Measurements from ENCODE around the gene SLAIN2.
"Not testable (repeated sequence)": the region's sequence is repeated elsewhere in the genome, so short reads cannot be mapped to it uniquely, and the experiment has no call there.

SLAIN2 gene

GRCh38 chr4:48340965-48341775, at the start of gene SLAIN2:
TSS of gene SLAIN2 (plus strand) at chr4:48341529. CDS start at chr4:48341740, 211 bp downstream.
- DNase-seq, result peak; percentile 83

DNA sequence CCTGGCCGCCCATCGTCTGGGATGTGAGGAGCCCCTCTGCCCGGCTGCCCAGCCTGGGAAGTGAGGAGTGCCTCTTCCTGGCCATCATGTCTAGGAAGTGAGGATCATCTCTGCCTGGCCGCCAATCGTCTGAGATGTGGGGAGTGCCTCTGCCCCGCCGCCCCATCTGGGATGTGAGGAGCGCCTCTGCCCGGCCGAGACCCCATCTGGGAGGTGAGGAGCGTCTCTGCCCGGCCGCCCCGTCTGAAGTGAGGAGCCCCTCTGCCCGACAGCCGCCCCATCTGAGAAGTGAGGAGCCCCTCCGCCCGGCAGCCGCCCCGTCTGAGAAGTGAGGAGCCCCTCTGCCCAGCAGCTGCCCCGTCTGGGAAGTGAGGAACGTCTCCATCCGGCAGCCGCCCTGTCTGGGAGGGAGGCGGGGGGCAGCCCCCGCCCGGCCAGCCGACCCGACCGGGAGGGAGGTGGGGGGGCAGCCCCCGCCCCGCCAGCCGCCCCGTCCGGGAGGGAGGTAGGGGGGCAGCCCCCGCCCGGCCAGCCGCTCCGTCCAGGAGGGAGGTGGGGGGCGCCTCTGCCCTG, 49.0 kb upstream of the SLAIN2 start:
- DNase-seq, result not testable (repeated sequence)

- no peak for DNase-seq
Measured at GRCh38 chr4:48295116-48295515, 46.2 kb upstream of the SLAIN2 start.

DNA sequence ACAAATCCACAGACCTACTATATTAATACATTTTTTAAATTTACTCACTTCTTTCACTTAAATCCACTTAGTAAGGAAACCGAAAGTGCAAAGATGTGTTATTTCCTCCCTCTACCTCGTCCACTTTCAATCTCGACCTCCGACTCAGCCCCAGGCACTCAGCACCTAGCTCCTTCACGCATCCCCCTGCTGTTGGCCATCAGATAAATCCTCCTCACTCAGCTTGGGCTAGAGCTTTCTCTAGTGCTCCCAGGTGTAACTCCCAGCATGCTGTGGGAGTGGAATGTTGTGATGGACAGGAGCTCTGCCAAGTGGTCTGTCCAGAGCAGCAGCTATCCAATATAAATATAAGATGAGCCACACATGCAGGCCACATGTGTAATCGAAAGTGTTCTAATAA, 45.0 kb upstream of the SLAIN2 start:
- no peak for DNase-seq

GRCh38 chr4:48297256-48297846, 44.0 kb upstream of the SLAIN2 start:
- DNase-seq, result no peak

GRCh38 chr4:48299560-48299959, 41.8 kb upstream of the SLAIN2 start:
- DNase-seq, result no peak

DNA sequence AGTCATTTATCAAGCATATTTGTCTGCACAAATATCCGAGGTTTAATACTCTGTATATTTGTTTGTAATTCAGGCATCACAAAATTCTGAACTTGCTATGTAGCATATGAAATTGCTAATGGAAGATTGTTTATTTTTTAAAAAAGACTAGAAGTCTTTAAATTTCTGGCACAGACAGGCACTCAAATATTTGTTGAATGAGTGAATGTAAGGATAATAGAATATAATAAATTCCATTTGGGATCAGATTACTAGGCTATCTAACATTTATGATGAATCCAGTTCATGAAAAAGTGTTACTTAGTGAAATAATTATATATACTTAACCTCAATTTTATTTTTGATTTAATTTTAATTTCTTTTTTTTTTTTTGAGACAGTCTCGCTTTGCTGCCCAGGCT, 41.3 kb upstream of the SLAIN2 start:
- no peak for DNase-seq

- DNase-seq, result no peak
Measured at GRCh38 chr4:48305508-48305907, 35.8 kb upstream of the SLAIN2 start.

- DNase-seq, result no peak
Measured at GRCh38 chr4:48307528-48307927, 33.8 kb upstream of the SLAIN2 start.

DNA sequence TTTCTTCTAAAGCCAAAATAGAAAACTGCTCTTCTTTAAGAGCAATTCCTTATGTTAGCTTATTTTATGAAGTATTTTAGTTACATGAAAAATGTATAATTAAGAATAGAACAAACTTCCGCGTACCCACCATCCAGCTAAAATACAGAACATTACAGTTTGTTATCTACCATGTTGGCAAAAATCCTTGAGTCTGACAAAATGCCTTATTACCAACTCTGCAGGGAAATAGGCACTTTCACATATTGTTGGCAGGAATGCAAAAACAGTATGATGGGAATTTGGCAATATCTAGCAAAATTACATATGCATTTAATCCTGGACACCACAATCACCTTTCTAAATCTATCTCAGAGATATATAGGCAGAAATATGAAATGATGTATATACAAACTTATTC, 32.4 kb upstream of the SLAIN2 start:
- no peak for DNase-seq

- no peak for DNase-seq
Measured at GRCh38 chr4:48311896-48312295, 29.4 kb upstream of the SLAIN2 start.

GRCh38 chr4:48314746-48315145, 26.6 kb upstream of the SLAIN2 start:
- DNase-seq, result not testable (repeated sequence)

GRCh38 chr4:48315728-48316630, 25.4 kb upstream of the SLAIN2 start:
- no peak for DNase-seq

DNA sequence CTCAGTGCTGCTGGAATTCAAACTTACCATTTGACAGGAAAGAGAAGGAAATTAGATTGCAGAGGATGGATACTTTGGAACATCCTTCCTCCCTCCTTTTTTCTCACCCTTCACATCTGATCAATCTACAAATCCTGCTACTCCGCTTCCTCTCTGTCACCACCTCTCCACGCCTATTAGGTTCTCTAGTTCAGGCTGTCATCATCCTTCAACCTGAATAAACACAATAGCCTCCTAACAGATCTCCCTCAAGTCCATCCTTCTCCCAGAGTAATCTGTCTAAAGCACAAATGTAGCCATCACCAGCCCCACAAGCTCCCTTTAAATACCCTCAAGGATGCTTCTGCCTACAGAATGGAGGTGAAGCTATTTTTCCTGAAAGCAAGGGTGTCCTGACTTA, 20.0 kb upstream of the SLAIN2 start:
- no peak for DNase-seq

DNA sequence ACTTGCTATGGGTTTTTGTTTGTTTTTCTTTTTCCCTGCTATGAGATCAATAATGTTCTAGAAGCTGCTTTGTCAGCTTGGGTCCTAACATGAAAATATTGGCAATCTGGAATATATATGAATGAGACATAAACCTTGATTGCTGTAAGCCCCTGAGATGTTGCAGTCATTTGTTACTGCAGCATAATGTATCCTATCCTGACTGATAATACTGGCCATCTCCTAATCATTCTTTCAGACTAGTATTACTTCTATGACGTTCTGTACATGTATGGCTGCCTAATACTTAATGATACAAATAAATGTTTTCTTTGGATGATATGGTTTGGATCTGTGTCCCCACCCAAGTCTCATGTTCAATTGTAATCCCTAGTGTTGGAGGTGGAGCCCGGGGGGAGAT, 19.3 kb upstream of the SLAIN2 start:
- no peak for DNase-seq

DNA sequence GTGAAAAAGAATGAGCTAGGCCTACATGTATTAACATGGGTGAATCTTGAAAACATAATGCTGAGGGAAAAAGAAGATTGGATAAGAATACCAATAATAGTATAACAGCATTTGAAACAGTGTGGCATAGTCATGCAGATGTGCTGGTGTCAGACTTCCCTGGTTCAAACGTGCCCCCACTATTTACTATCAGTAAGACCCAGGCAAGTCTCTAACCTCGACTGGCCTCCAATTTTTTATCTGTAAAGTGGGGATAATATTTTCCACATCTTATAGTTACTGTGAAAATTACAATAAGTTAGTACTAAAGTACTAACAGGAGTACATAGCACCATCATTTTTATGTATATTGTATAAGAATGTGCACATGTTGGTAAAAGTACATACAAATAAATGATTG, 17.0 kb upstream of the SLAIN2 start:
- no peak for DNase-seq

DNA sequence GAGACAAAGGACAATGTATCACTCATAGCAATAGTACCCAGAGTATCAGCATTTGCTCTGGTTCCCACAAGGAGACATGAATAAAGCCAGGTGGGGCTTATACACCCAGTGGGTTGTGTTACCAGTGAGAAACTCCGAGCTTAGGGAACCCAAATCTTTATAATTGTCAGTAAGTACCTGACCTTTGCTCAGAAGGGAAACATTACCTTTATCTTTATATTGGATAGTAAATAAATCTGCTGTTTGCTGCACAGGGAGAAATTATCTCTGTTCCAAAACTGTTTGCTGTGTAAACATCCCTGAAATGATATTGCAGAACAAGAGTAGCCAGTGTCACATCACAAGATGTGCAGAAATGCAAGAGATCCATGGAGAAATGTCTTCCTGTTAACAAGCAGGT, 12.1 kb upstream of the SLAIN2 start:
- no peak for DNase-seq

GRCh38 chr4:48329976-48330375, 11.4 kb upstream of the SLAIN2 start:
- no peak for DNase-seq

GRCh38 chr4:48331577-48332330, 9.6 kb upstream of the SLAIN2 start:
- no peak for DNase-seq

DNA sequence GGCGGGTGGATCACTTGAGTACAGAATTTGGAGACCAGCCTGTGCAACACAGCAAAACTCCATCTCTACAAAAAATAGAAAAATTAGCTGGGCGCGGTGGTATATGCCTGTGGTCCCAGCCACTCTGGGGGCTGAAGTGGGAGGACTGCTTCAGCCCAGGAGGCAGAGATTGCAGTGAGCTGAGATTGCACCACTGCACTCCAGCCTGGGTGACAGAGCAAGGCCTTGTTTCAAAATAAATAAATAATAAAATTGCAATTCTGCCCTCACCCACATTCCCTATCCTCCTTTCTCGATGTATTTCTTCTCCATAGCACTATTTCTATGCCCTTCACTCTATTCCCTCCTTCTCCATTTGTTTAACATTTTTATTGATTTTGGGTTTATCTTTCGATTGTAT, 8.7 kb upstream of the SLAIN2 start:
- no peak for DNase-seq

GRCh38 chr4:48333587-48333986, 7.7 kb upstream of the SLAIN2 start:
- no peak for DNase-seq

DNA sequence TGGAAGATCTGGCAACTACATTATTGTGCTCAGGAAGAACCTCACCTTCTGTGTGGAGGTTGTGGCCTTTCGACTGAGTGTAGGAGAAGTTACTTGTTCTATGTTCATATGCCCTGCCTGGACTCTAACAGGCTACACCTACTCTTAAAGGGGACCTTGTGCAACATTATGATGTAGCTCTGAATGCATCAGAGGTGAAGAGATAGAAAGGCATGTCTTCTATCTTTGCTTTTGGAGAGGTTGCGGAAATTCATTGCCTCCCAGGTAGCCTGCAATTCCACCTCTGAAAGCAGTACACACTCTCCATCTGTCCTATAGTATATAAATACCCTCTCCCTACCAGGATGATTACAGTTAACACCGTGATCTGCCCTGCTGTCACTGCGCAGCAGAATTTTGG, 7.1 kb upstream of the SLAIN2 start:
- DNase-seq, result no peak
